SK-MEL-5 (cell line): ENCODE measurements around the gene TMEM131. TPM values are rescaled to one million over a fixed set of nuclear protein-coding genes. Genes with fewer than 3 reads are reported as not detected.

Experiments used
- DNase-seq: peaks from one replicate; pipeline ENCODE4 v3.0.0-alpha.2; 2016; ENCODE audit warnings: low read depth, low spot score
- in situ Hi-C: cut with HindIII; loops from 2 replicates; pipeline ENCODE4 v1.10.0; 2016; ENCODE audit warnings: low sequenced_read_pairs, high pct_unique_total_duplicates, low pct_unique_long_range_greater_than_20kb
- total RNA-seq: library from RNA; depleted of rRNA; stranded (reverse); fragments of >200 nt; shearing (Covaris generic); gene quantifications from 2 replicates; pipeline ENCODE4 v1.2.3, GENCODE V29; 2014

Gene TMEM131
- total RNA-seq, 1 experiment from 2014 or later = 11.6 TPM

- DNase-seq = no peak
- in situ Hi-C loops = no loop called here
Observed at GRCh38 chr2:97735161-97735561, 260.6 kb downstream of the TMEM131 start.

DNA sequence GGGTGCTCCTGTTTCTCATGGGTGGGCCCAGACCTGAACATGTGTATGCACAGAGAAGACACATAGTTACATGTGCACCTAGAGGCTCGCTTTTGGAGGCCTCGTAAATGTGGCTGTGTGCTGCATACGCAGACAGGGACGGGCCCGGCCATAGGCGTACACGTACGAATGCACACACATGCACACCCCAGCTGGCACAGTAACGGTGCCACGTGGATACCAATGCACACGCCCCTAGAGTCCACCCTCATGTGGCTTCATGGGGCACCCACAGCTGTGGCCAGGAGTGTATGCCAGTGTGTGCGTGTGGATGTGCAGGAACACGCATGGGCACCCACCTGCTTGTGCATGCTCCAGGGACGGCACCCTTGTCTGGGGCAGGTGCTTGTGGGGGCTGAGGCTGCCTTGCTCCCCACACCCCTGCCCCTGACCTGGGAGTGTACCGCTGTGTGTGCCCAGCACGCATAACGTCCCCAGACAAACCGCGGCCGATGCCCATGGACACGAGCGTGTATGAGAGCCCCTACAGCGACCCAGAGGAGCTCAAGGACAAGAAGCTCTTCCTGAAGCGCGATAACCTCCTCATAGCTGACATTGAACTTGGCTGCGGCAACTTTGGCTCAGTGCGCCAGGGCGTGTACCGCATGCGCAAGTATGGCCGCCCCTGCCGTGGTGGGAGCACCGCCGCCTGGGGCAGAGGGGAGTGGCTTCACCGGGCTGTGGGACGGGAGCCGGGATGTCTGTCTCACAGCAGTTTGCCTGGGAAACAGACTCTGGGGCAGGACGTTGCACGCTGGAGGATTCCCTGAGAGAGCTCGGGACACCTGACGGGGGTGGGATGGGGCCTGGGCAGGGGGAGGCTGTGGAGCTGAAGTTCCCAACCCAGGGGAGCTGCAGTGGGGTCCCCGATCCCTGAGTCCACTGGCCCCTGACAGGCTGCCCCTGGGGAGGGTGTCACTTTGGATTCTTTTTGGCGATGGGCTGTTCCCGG, 261.4 kb downstream of the TMEM131 start:
- in situ Hi-C loops = no loop called here

DNA sequence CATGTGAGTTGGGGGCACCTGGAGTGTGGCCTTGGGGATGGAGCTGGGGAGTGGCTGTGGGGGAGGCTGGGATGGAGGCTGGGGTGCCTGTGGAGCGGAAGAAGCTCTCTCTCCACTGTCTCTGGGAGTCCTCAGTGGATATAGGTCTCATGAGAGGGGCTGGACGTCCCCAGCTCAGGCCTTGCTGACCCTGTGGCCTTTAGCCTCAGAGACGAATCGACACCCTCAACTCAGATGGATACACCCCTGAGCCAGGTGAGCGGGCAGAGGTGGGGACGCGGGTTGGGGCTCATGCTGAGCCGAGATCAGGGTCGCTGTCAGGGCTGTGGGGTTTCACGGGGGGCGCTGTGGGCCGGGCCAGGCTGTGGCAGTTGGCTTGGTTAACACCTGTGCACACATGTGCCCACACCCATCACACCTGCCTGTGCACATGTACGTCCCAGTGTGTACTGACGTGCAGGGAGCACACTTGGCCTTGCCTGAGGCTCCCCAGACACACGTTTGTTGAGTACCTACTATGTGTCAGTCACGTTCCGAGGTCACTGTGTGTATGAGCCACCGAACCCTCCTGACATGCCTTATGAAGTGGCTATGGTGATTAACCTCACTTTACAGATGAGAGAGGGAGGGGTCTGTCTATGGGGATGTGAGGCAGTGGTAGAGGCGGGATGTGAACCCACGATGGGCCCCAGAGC, 262.3 kb downstream of the TMEM131 start:
- in situ Hi-C loops = no loop called here
- no peak for DNase-seq

More for the DNA sequence above, 261.4 kb downstream of the TMEM131 start:
- DNase-seq = no peak

GRCh38 chr2:97732436-97733340, 263.1 kb downstream of the TMEM131 start:
- in situ Hi-C loops = no loop called here
- no peak for DNase-seq

- DNase-seq = peak; percentile 4
- in situ Hi-C loops = no loop called here
Observed at GRCh38 chr2:97731274-97732020, 264.3 kb downstream of the TMEM131 start.

DNA sequence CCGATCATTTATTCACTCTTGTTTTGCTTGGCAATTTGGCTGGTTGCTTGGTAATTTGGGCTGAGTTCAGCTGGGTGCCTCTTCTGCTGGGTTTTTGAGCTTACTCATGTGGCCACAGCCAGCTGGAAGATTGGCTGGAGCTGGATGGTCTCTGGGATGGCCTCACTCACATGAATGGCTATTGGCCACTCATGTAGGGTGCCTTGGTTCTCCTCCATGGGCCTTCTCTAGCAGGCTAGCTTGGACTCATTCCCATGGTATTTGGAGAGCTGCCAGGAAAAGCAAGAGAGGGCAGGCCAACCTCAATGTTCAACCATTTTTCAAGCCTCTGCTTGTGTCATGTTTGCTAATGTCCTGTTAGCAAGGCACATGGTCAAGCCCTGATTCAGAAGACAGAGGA, 265.5 kb downstream of the TMEM131 start:
- no peak for DNase-seq
- in situ Hi-C loops = no loop called here

- in situ Hi-C loops = no loop called here
- peak; percentile 15 for DNase-seq
Observed at GRCh38 chr2:97728091-97728731, 267.5 kb downstream of the TMEM131 start.

- in situ Hi-C loops = no loop called here
- no peak for DNase-seq
Observed at GRCh38 chr2:97727296-97727695, 268.5 kb downstream of the TMEM131 start.

DNA sequence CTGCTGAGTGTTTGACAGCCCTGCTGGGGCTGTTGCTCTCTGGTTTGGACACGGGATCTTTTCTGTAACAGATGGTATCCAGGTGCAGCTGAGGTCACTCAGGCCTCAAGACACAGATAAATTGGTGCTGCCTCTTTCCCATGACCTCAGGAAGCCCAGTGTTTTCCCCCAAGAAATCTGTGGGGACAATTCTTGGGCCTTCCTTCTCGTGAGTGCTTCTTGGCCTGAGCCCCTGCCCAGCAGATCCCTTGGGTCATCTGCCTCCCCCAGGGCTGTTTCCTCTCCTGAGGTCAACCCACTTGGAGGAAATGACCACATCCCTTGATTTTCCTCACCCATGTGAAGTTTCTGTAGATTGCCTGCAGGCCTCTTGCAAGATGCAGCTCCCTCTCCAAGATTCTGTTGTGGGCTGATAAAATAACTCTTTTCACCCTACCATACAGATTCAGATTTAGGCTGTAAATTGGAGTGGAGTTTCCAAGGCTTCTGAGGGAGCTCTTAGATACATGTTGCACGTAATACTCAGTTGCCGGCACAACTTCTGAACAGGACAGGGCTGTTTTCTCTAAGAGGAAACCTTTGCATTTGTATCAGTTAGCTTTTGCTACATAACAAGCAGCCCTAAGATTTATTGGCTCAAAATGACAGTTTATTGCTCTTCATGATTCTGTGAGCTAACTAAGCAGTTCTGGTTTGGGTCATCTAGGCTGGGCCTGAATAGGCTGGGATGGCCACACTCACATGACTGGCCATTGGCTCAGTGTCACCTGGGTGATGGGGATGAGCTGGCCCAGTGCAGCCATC, 269.3 kb downstream of the TMEM131 start:
- no peak for DNase-seq
- in situ Hi-C loops = no loop called here

- in situ Hi-C loops = no loop called here
Observed at GRCh38 chr2:97724946-97725688, 270.6 kb downstream of the TMEM131 start.

DNA sequence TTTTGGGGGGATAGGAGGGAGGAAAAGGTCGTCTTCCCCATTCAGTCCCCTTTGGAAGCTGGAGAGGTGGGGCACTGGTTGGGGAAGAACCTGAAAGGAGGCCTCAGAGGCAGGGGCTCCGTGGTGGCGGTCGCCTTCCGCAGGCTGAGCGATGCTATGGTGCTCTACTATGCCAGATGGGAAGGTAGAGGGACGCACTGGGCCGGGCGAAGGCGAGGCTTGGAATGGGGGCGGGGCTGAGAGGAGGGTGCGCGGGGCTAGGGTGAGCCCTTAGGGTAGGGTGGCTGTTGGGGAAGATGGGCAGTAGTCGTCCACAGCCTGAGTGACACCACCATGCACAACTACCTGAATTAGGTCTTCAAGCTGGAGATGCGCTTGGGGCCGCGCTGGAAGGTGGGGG, 271.2 kb downstream of the TMEM131 start:
- in situ Hi-C loops = no loop called here
- no peak for DNase-seq

More at GRCh38 chr2:97724946-97725688, 270.6 kb downstream of the TMEM131 start:
- DNase-seq = no peak

GRCh38 chr2:97724073-97724410, 271.7 kb downstream of the TMEM131 start:
- no peak for DNase-seq
- in situ Hi-C loops = no loop called here

- in situ Hi-C loops = no loop called here
- no peak for DNase-seq
Observed at GRCh38 chr2:97723156-97724072, 272.3 kb downstream of the TMEM131 start.

DNA sequence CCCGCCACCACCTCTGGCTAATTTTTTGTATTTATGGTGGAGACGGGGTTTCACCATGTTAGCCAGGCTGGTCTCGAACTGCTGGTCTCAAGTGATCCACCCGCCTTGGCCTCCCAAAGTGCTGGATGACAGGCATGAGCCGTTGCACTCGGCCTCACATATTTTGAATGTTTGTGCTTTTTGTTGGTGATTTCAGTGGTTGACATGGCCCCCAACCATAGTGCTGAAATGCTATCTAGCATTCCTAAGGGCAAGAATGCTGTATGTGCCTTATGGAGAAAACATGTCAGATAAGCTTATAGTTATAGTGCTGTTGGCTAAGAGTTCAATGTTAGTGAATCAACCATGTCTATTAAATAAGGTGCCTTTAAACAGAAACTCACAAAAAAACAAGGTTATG, 273.5 kb downstream of the TMEM131 start:
- DNase-seq = no peak
- in situ Hi-C loops = no loop called here
